Measurements from ENCODE around the gene TREH.
A peak's percentile ranks its signal among the peaks of the same experiment; 100 is the strongest.

Gene TREH

GRCh38 chr11:118608360-118609227, 70.9 kb downstream of the TREH start:
- peak; percentile 70 to 95 for DNase-seq

- DNase-seq, result peak; percentile 40 to 66
These were observed 71.8 kb downstream of the TREH start, which contains the start of gene PHLDB1 for GRCh38 chr11:118607401-118608359. Gene PHLDB1 (plus strand): TSS chr11:118607615. CDS start chr11:118613837, 6,222 bp downstream.

Data from stimulated activated CD4-positive, alpha-beta T cell treated with anti-CD3 and anti-CD28 coated beads, Interleukin-4, amount 100 ng/mL, for 4 hours (primary cell).